Immature natural killer cell (primary cell): ENCODE measurements around the gene CRAT. TPM values are rescaled to one million over a fixed set of nuclear protein-coding genes. Genes with fewer than 3 reads are reported as not detected.
A peak's percentile ranks its signal among the peaks of the same experiment; 100 is the strongest.

Source experiments
- DNase-seq, 3 donors: peaks; one replicate each; pipeline ENCODE4 v3.0.0; 2022; ENCODE audit warnings: mixed read lengths in 1 of 3
- H3K27ac Mint-ChIP-seq, 6 donors: one replicate each; pipeline ENCODE4 v1.8.0; 2020; ENCODE audit warnings: mixed read lengths in 6 of 6, mild to moderate bottlenecking in 5 of 6, inconsistent platforms in 4 of 6, moderate library complexity in 3 of 6
- H3K27me3 Mint-ChIP-seq, 3 donors: one replicate each; pipeline ENCODE4 v1.8.0; 2020 to 2021; ENCODE audit warnings: low read depth in 3 of 3, mild to moderate bottlenecking in 3 of 3, mixed read lengths in 3 of 3, moderate library complexity in 3 of 3, inconsistent platforms in 1 of 3
- H3K36me3 Mint-ChIP-seq, 3 donors: one replicate each; pipeline ENCODE4 v1.8.0; 2020; ENCODE audit warnings: mixed read lengths in 3 of 3, inconsistent platforms in 2 of 3, mild to moderate bottlenecking in 2 of 3
- H3K4me1 Mint-ChIP-seq, 2 donors: one replicate each; pipeline ENCODE4 v1.8.0; 2020; ENCODE audit warnings: inconsistent platforms in 2 of 2, mild to moderate bottlenecking in 2 of 2, mixed read lengths in 2 of 2, moderate library complexity in 1 of 2
- H3K4me3 Mint-ChIP-seq, 5 donors: one replicate each; pipeline ENCODE4 v1.8.0; 2020; ENCODE audit warnings: mild to moderate bottlenecking in 5 of 5, mixed read lengths in 5 of 5, inconsistent platforms in 3 of 5, moderate library complexity in 3 of 5
- H3K9me3 Mint-ChIP-seq, 6 donors: one replicate each; pipeline ENCODE4 v1.8.0; 2020; ENCODE audit warnings: mild to moderate bottlenecking in 6 of 6, mixed read lengths in 6 of 6, inconsistent platforms in 4 of 6, moderate library complexity in 3 of 6
- polyA plus RNA-seq, 3 donors: library from polyadenylated mRNA; unstranded; fragments of 300-500 nt; fragmentation: Illumina TruSeq; gene quantifications; one replicate each; pipeline ENCODE4 v1.2.3, GENCODE V29; 2021

CRAT gene
- polyA plus RNA-seq: 10 to 100 TPM in 2 of 3 donors, 1 to 10 TPM in 1; 9.8 to 22.4 (median 16.7) TPM

DNA sequence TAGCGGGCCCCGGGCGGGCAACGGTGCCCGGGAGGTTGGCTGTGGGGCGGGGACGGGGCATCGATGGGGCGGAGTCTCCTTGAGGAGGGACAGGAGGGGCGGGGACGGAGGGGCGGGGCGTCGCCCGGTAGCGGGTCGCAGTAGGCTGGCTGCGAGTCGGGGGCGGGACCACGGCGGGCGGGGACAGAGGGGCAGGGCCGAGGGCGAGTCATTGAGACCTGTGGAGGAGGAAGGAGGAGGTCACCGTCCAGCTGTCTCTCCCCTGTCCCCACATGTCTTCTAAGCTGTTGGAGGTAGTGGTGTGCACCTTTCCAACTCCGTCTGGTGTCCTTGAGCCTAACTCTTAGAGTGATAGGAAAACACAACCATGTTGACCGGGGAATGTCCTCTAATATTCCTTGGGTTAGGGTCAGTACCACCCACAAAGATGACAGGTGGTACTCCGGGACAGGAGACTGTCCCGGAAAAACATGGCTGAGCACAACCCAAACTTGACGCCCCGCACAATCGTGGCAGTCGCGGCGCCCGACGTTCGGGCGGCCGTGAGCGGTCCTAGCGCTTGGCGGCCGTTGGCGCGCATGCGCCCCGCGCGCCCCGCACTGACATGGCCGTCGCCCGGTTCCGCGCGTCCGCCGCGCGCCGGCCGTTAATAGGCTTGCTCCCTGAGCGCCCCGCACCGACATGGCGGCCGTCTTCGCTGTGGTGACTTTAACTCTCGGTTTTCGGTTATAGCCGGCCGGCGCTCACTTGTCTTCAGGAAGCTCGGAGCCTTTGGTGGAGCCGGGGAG, at the start of gene CRAT, which contains the start of gene PTPA:
CRAT (minus strand) TSS at position 54 of the 788 bp plus-strand sequence. CDS start 284 bp downstream, outside the sequence.
PTPA (plus strand) TSS at position 676 of the 788 bp plus-strand sequence. CDS start 186 bp downstream, outside the sequence.
- DNase-seq: peak; percentile 92 to 95 (median 95)
- H3K27ac Mint-ChIP-seq: peak within 1 kb of the TSS; percentile 93 to 96 (median 95)
- H3K36me3 Mint-ChIP-seq: no peaks in the 10 kb centered on the region
- H3K9me3 Mint-ChIP-seq: no peaks in the 10 kb centered on the region
- peaks cover 0 to 9% (median 3%) of the 10 kb centered on the region in 3 donors for H3K27me3 Mint-ChIP-seq
- H3K4me1 Mint-ChIP-seq: peaks cover 20 to 36% of the 10 kb centered on the region in 2 donors
- peak within 1 kb of the TSS; percentile 91 to 95 (median 92) for H3K4me3 Mint-ChIP-seq

DNA sequence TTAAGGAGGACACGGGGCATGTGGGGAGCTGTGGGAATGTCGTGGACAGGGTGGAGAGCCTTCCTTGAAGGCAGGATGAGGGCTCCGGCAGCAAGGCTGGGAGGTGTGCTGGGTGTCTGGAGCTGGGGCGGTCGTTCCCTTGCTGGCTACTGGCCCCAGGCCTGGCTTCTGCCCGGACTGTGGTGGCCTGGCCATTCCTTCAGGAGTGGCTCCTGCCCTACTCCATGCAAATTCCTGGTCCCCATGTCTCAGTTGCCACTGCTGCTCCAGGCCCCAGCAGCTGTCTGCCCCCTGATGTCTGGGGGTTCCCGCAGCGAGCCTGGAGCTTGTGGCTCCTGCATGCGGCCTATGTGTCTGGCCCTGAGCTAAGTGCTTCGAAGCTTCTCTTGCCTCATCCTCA, 45.6 kb upstream of the CRAT start:
- Mint-ChIP-seq H3K9me3 (no peaks in the 10 kb centered on the region), H3K27ac (peak overlapping the region in 1 of 6 donors; percentile 28), H3K4me1 (no peaks in the 10 kb centered on the region), H3K27me3 (peaks cover 0 to 2% (median 0%) of the 10 kb centered on the region in 3 donors), H3K36me3 (peaks cover 3 to 4% (median 3%) of the 10 kb centered on the region in 3 donors), H3K4me3 (no peak overlapping the region)
- DNase-seq: no peak

DNA sequence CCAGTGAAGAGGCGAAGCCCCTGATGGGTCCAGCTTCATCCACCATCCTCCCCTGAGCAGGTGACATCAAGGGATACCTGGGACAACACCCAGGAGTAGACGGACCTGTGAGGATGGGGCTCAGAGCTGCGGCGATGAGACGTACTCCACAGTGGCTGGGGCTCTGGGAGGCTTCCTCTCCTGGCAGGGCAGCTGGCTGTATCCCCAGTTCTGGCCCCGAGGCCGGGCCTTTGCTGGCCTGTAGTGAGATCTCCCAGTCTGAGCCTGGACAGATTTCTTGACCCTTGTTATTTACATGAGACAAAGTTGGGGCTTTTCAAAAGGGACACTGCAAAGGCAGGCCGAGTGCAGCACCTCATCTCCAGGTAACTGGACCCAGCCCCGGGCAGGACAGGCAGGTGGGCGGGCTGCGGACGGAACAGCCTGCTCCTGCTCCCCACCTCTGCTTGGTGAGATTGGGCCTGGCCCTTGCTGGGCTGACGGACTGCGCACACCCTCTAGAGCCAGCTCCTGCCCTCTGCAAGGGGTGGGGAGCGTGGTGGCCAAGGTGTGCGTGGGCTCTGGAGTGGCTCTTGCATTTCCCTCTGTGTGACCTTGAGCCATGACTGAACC, 44.4 kb upstream of the CRAT start:
- no peak for DNase-seq
- Mint-ChIP-seq H3K9me3 (no peaks in the 10 kb centered on the region), H3K27ac (no peak overlapping the region), H3K4me3 (no peak overlapping the region), H3K36me3 (peaks cover 4 to 5% (median 4%) of the 10 kb centered on the region in 3 donors), H3K4me1 (no peaks in the 10 kb centered on the region), H3K27me3 (peaks cover 0 to 2% (median 2%) of the 10 kb centered on the region in 3 donors)

GRCh38 chr9:129151469-129151868, 40.9 kb upstream of the CRAT start:
- Mint-ChIP-seq H3K27ac (peak overlapping the region in 3 of 6 donors; percentile 29 to 42 (median 42)), H3K36me3 (peaks cover 4 to 5% (median 4%) of the 10 kb centered on the region in 3 donors), H3K4me3 (no peak overlapping the region), H3K4me1 (no peaks in the 10 kb centered on the region), H3K27me3 (peaks cover 0 to 2% (median 2%) of the 10 kb centered on the region in 3 donors), H3K9me3 (no peaks in the 10 kb centered on the region)
- no peak for DNase-seq

DNA sequence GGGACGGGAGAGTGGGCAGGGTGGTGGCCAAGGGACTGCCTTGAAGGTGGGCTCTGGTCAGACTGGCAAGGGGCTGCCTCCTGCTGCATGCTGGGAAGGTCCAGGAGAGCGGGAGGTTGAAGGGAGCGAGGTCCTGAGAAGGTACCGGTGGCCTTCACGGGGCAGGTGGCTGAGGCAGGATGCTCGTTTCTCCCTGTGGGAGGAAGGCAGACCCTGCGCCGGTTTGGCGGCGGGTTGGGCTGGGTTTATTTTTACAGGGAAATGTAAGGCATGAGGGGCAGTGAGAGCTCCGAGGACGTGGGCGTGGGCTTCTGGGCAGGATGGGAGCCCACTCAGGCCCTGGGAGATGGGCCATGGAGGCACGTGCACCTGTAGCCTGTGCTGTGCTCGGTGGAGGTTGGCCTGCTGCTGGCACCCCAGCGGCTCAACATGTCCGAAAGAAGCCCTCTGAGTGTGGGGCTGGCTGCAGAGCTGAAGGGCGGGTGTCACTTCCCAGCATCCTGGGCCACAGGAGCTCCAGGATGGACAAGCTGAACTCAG, 40.1 kb upstream of the CRAT start:
- H3K4me3 Mint-ChIP-seq: no peak overlapping the region
- H3K36me3 Mint-ChIP-seq: peaks cover 4 to 5% (median 4%) of the 10 kb centered on the region in 3 donors
- DNase-seq: no peak
- no peaks in the 10 kb centered on the region for H3K4me1 Mint-ChIP-seq
- peak overlapping the region in 1 of 6 donors; percentile 42 for H3K27ac Mint-ChIP-seq
- H3K27me3 Mint-ChIP-seq: peaks cover 0 to 2% (median 2%) of the 10 kb centered on the region in 3 donors
- no peaks in the 10 kb centered on the region for H3K9me3 Mint-ChIP-seq

- H3K4me3 Mint-ChIP-seq: no peak overlapping the region
- no peaks in the 10 kb centered on the region for H3K4me1 Mint-ChIP-seq
- peak overlapping the region in 1 of 6 donors; percentile 79 for H3K27ac Mint-ChIP-seq
- no peaks in the 10 kb centered on the region for H3K9me3 Mint-ChIP-seq
- DNase-seq: no peak
- peaks cover 0 to 2% (median 2%) of the 10 kb centered on the region in 3 donors for H3K27me3 Mint-ChIP-seq
- peaks cover 4 to 5% (median 4%) of the 10 kb centered on the region in 3 donors for H3K36me3 Mint-ChIP-seq
Measured at GRCh38 chr9:129150122-129150521, 39.5 kb upstream of the CRAT start.

DNA sequence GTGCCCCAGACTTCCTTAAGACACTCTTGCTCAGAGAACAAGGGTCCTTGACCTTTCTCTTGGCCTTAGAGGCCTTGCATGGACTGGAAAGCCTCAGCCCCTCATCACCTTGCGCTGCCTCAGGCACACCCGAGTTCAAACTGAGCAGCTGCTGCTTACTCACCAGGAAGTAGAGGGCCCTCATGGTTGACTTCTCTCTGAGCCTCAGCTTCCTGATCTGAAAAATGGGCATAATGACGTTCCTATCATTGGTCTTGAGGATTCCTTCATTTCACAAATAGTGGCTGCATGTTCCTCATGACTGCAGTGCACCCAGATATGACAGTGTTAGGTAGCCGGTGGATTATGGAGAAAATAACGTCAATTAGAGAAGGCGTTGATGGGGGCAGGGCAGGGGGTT, 38.8 kb upstream of the CRAT start:
- H3K27me3 Mint-ChIP-seq: peaks cover 0 to 2% (median 2%) of the 10 kb centered on the region in 3 donors
- H3K4me3 Mint-ChIP-seq: no peak overlapping the region
- H3K4me1 Mint-ChIP-seq: no peaks in the 10 kb centered on the region
- H3K9me3 Mint-ChIP-seq: no peaks in the 10 kb centered on the region
- H3K27ac Mint-ChIP-seq: no peak overlapping the region
- no peak for DNase-seq
- H3K36me3 Mint-ChIP-seq: peaks cover 4 to 5% (median 4%) of the 10 kb centered on the region in 3 donors

- H3K4me3 Mint-ChIP-seq: no peak overlapping the region
- H3K36me3 Mint-ChIP-seq: peaks cover 7 to 8% (median 8%) of the 10 kb centered on the region in 3 donors
- H3K4me1 Mint-ChIP-seq: no peaks in the 10 kb centered on the region
- peaks cover 0 to 2% (median 2%) of the 10 kb centered on the region in 3 donors for H3K27me3 Mint-ChIP-seq
- no peak for DNase-seq
- H3K9me3 Mint-ChIP-seq: no peaks in the 10 kb centered on the region
- no peak overlapping the region for H3K27ac Mint-ChIP-seq
Measured at GRCh38 chr9:129148463-129149204, 38.0 kb upstream of the CRAT start.

DNA sequence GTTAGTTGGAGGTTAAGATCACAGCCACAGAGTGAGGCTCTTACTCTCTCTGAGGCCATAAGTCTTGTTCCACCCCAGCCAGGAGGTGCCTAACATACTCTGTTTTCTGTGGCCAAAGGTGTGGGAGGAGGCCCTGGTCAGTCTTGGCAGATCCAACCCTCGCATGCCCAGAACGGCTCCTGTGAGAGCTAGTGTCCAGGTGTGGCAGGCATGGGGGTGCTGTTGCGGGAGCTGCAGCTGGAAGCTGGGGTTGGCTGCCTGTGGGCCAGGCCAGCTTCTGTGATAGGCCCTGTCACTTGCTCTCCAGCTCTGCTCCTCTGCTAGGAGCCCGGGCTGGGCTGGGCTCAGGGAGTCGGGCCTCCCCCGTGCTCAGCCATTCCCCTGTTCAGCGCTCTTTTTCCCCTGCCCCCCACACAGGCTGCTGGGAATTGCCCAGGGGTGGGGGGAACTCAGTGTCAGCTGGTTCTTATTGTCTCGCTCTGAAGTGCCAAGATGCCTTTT, 35.9 kb upstream of the CRAT start:
- no peak overlapping the region for H3K4me3 Mint-ChIP-seq
- no peak for DNase-seq
- peaks cover 4 to 13% (median 8%) of the 10 kb centered on the region in 3 donors for H3K36me3 Mint-ChIP-seq
- H3K27ac Mint-ChIP-seq: no peak overlapping the region
- no peaks in the 10 kb centered on the region for H3K9me3 Mint-ChIP-seq
- H3K27me3 Mint-ChIP-seq: peaks cover 0 to 2% (median 0%) of the 10 kb centered on the region in 3 donors
- peaks cover 4 to 8% of the 10 kb centered on the region in 2 donors for H3K4me1 Mint-ChIP-seq

GRCh38 chr9:129145841-129146292, 35.3 kb upstream of the CRAT start:
- Mint-ChIP-seq H3K36me3 (peaks cover 3 to 9% (median 4%) of the 10 kb centered on the region in 3 donors), H3K27ac (no peak overlapping the region), H3K27me3 (peaks cover 0 to 5% (median 0%) of the 10 kb centered on the region in 3 donors), H3K4me1 (peaks cover 7 to 15% of the 10 kb centered on the region in 2 donors), H3K9me3 (no peaks in the 10 kb centered on the region), H3K4me3 (no peak overlapping the region)
- no peak for DNase-seq

- peaks cover 9 to 19% of the 10 kb centered on the region in 2 donors for H3K4me1 Mint-ChIP-seq
- peaks cover 0 to 4% (median 0%) of the 10 kb centered on the region in 3 donors for H3K27me3 Mint-ChIP-seq
- H3K36me3 Mint-ChIP-seq: peaks cover 3 to 9% (median 4%) of the 10 kb centered on the region in 3 donors
- H3K27ac Mint-ChIP-seq: no peak overlapping the region
- no peaks in the 10 kb centered on the region for H3K9me3 Mint-ChIP-seq
- H3K4me3 Mint-ChIP-seq: no peak overlapping the region
- DNase-seq: no peak
Measured at GRCh38 chr9:129145316-129145715, 34.7 kb upstream of the CRAT start.

- peak overlapping the region in 5 of 6 donors; percentile 28 to 73 (median 57) for H3K27ac Mint-ChIP-seq
- peaks cover 0 to 6% (median 0%) of the 10 kb centered on the region in 3 donors for H3K27me3 Mint-ChIP-seq
- peaks cover 22 to 33% of the 10 kb centered on the region in 2 donors for H3K4me1 Mint-ChIP-seq
- H3K36me3 Mint-ChIP-seq: peaks cover 3 to 9% (median 4%) of the 10 kb centered on the region in 3 donors
- DNase-seq: peak; percentile 50 to 66 (median 62)
- no peaks in the 10 kb centered on the region for H3K9me3 Mint-ChIP-seq
- peak overlapping the region in 2 of 5 donors; percentile 41 to 46 for H3K4me3 Mint-ChIP-seq
Measured at GRCh38 chr9:129143031-129143927, 32.7 kb upstream of the CRAT start.
